ENCODE measurements around the gene CLPTM1L. TPM values are rescaled to one million over a fixed set of nuclear protein-coding genes. Genes with fewer than 3 reads are reported as not detected.
"Not testable (repeated sequence)": the region's sequence is repeated elsewhere in the genome, so short reads cannot be mapped to it uniquely, and the experiment has no call there.

Gene CLPTM1L
- polyA plus RNA-seq, 2 of the 4 experiments (the other 2 are of a cell fraction) = 171 to 173 TPM

DNA sequence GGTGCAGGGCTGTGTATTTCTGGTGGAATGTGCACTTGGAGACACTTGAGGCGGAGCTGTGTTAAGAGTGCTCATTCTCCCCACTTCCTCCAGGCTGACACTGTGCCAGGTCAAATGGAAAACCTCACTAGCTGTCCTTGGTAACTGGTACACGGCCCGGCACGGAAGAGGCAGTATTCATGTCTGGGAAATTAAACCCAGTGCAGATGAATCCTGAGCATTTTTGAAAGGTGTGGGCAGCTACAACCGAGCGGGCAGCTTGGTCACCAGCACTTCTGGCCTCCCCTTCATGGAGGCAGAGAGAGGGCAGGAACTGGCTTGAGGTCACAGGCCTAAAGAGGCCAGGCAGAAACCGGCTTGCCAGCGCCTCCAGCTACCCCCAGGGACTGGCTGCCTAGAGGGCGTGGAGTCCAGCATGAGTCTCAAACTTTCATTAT, 1.6 kb downstream of the CLPTM1L start:
- Histone ChIP-seq H3K27ac (no peak overlapping the region), H3K4me3 (peak overlapping the region; percentile 92), H3K4me2 (peak overlapping the region; percentile 98), H3K4me1 (peaks cover 19% of the 10 kb centered on the region), H3K9me3 (no peaks in the 10 kb centered on the region)
- ATAC-seq (no peak), FAIRE-seq (no peak), DNase-seq (ENCODE audit: low read depth in 1 of 2, low spot score in 1 of 2) (no peak)
- WGBS (ENCODE audit: missing lambda C conversion rate) = 94% methylated on average over 9 of the region's 9 CpGs
- ChIA-PET POLR2A (no interaction called here), CTCF (interaction anchor here (2.2 to 2.8 kb wide), 2 partner anchors 11 to 302 kb away, joined by 5 to 10 read pairs; no protein-coding TSS in a partner anchor)
- no peak for TF ChIP-seq ZSCAN20 (CRISPR knock-in tag; IDR thresholded peaks at IDR 0.05)
- TF ChIP-seq NR3C1 (IDR thresholded peaks at IDR 0.05) = no peak
- no peak for TF ChIP-seq EHMT2 (IDR thresholded peaks at IDR 0.05; ENCODE audit: low read depth)
- no peak for TF ChIP-seq ZFP36 (IDR thresholded peaks at IDR 0.05; ENCODE audit: borderline replicate concordance, partially characterized antibody)
- TF ChIP-seq, protein P1, sequence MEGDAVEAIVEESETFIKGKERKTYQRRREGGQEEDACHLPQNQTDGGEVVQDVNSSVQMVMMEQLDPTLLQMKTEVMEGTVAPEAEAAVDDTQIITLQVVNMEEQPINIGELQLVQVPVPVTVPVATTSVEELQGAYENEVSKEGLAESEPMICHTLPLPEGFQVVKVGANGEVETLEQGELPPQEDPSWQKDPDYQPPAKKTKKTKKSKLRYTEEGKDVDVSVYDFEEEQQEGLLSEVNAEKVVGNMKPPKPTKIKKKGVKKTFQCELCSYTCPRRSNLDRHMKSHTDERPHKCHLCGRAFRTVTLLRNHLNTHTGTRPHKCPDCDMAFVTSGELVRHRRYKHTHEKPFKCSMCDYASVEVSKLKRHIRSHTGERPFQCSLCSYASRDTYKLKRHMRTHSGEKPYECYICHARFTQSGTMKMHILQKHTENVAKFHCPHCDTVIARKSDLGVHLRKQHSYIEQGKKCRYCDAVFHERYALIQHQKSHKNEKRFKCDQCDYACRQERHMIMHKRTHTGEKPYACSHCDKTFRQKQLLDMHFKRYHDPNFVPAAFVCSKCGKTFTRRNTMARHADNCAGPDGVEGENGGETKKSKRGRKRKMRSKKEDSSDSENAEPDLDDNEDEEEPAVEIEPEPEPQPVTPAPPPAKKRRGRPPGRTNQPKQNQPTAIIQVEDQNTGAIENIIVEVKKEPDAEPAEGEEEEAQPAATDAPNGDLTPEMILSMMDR (IDR thresholded peaks at IDR 0.05) = no peak
- TF ChIP-seq FOSL2 (IDR thresholded peaks at IDR 0.05) = no peak
- no peak for TF ChIP-seq FOSL2 (CRISPR knock-in tag; IDR thresholded peaks at IDR 0.05)
- no peak for TF ChIP-seq MYC (IDR thresholded peaks at IDR 0.05; ENCODE audit: borderline replicate concordance, low read length)
- TF ChIP-seq CBX8 (IDR thresholded peaks at IDR 0.05) = no peak
- TF ChIP-seq, protein P2, sequence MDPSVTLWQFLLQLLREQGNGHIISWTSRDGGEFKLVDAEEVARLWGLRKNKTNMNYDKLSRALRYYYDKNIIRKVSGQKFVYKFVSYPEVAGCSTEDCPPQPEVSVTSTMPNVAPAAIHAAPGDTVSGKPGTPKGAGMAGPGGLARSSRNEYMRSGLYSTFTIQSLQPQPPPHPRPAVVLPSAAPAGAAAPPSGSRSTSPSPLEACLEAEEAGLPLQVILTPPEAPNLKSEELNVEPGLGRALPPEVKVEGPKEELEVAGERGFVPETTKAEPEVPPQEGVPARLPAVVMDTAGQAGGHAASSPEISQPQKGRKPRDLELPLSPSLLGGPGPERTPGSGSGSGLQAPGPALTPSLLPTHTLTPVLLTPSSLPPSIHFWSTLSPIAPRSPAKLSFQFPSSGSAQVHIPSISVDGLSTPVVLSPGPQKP (IDR thresholded peaks at IDR 0.05; ENCODE audit: low read depth, low read length) = no peak
- TF ChIP-seq BCL3 (IDR thresholded peaks at IDR 0.05) = no peak
- no peak for TF ChIP-seq NFE2L2 (conservative IDR thresholded peaks at IDR 0.05; ENCODE audit: low read length)
- no peak for TF ChIP-seq HOXB5 (CRISPR knock-in tag; IDR thresholded peaks at IDR 0.05)
- TF ChIP-seq HOXB13 (CRISPR knock-in tag; IDR thresholded peaks at IDR 0.05; ENCODE audit: low read depth) = no peak
- no peak for TF ChIP-seq RFX5 (IDR thresholded peaks at IDR 0.05)
- no peak for TF ChIP-seq TP53 (CRISPR knock-in tag; IDR thresholded peaks at IDR 0.05)
- TF ChIP-seq, protein P3, sequence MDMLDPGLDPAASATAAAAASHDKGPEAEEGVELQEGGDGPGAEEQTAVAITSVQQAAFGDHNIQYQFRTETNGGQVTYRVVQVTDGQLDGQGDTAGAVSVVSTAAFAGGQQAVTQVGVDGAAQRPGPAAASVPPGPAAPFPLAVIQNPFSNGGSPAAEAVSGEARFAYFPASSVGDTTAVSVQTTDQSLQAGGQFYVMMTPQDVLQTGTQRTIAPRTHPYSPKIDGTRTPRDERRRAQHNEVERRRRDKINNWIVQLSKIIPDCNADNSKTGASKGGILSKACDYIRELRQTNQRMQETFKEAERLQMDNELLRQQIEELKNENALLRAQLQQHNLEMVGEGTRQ (IDR thresholded peaks at IDR 0.05) = no peak

DNA sequence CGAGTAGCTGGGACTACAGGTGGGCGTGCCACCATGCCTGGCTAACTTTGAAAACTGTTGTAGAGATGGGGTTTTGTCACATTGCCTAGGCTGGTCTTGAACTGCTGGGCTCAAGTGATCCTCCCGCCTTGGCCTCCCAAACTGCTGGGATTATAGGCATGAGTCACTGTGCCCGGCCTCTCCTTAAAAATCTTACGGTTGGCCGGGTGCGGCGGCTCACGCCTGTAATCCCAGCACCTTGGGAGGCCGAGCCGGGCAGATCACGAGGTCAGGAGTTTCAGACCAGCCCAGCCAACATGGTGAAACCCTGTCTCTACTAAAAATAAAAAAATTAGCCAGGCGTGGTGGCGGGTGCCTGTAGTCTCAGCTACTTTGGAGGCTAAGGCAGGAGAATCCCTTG, 2.2 kb downstream of the CLPTM1L start:
- CTCF ChIA-PET = interaction anchor here (2.8 kb wide), 1 partner anchor 302 kb away, joined by 10 read pairs; no protein-coding TSS in a partner anchor
- 92% methylated on average over 12 of the region's 14 CpGs for WGBS (ENCODE audit: missing lambda C conversion rate)
- not testable (repeated sequence) for ATAC-seq

GRCh38 chr5:1342268-1342667, 2.6 kb downstream of the CLPTM1L start:
- DNase-seq (ENCODE audit: low read depth in 1 of 2, low spot score in 1 of 2) (no peak), FAIRE-seq (no peak), ATAC-seq (no peak)
- POLR2A ChIA-PET = no interaction called here
- peaks cover 19% of the 10 kb centered on the region for H3K4me1 ChIP-seq
- WGBS (ENCODE audit: missing lambda C conversion rate) = 98% methylated on average over 12 of the region's 12 CpGs
- H3K4me3 ChIP-seq = no peak overlapping the region
- no peak overlapping the region for H3K4me2 ChIP-seq
- no peaks in the 10 kb centered on the region for H3K9me3 ChIP-seq
- H3K27ac ChIP-seq = no peak overlapping the region
- CTCF ChIA-PET = no interaction called here
- TF ChIP-seq EHF (CRISPR knock-in tag; IDR thresholded peaks at IDR 0.05) = no peak
- TF ChIP-seq RCOR1 (IDR thresholded peaks at IDR 0.05; ENCODE audit: low read depth, low read length) = no peak
- no peak for TF ChIP-seq CEBPB (IDR thresholded peaks at IDR 0.05)
- TF ChIP-seq JUNB (IDR thresholded peaks at IDR 0.05) = no peak
- TF ChIP-seq KDM5A (IDR thresholded peaks at IDR 0.05) = no peak
- no peak for TF ChIP-seq EP300 (IDR thresholded peaks at IDR 0.05)
- no peak for TF ChIP-seq FOSB (CRISPR knock-in tag; IDR thresholded peaks at IDR 0.05)
- TF ChIP-seq SMC3 (IDR thresholded peaks at IDR 0.05) = no peak
- no peak for TF ChIP-seq ZC3H11A (IDR thresholded peaks at IDR 0.05)
- TF ChIP-seq, protein P1 (IDR thresholded peaks at IDR 0.05) = no peak
- no peak for TF ChIP-seq HOXA7 (CRISPR knock-in tag; IDR thresholded peaks at IDR 0.05)
- no peak for TF ChIP-seq NR3C1 (IDR thresholded peaks at IDR 0.05)
- TF ChIP-seq, protein P3 (IDR thresholded peaks at IDR 0.05) = no peak
- no peak for TF ChIP-seq RAD21 (conservative IDR thresholded peaks at IDR 0.05 in 1 of 2, IDR thresholded peaks at IDR 0.05 in 1 of 2)

More for the DNA sequence above, 2.2 kb downstream of the CLPTM1L start:
- DNase-seq (ENCODE audit: low read depth in 1 of 2, low spot score in 1 of 2); H3K9me3 ChIP-seq; H3K4me3 ChIP-seq; POLR2A ChIA-PET; FAIRE-seq; H3K4me2 ChIP-seq; H3K27ac ChIP-seq: not testable (repeated sequence)
- H3K4me1 ChIP-seq = peaks cover 19% of the 10 kb centered on the region
